ENCODE data around the gene RAB2B. TPM values are rescaled to one million over a fixed set of nuclear protein-coding genes. Genes with fewer than 3 reads are reported as not detected.

Gene RAB2B
- 38.5 and 54.2 TPM in 2 replicates for total RNA-seq (ENCODE audit: low replicate concordance)

DNA sequence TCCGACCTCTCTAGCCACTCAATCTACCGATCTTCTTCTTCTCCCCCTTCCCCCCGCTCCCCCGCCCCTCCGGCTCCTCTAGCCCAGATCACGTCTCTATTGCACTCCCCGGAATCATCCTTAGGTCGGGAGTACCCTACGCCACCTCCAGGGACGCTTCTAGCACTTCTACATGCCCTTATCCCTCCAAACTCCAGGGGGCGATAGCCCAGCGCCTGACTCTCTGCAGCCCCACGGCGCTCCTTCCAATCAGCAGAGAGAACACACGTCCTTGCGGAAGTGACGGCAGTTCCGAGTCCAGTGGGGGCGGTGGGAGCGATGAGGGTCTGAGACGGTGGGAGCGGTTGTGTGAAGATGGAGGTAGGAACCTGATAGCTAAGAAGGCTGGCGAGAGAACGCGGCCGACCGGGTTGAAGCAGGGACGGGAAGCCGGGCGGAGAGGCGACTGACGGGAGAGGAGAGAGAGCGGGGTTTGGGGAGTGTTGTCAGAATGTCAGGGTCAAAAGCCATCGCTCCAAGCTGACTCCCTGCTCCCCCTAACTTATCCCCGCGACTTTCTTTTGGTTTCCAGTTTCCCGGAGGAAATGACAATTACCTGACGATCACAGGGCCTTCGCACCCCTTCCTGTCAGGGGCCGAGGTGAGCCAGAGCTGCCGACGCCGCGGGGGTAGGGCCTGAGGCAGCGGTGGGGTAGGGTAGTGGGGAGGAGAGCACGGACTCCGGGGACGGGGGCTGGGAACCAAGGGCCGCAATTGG lies at the start of gene RAB2B, which contains the start of gene TOX4:
RAB2B (minus strand) TSS at position 35 of the 757 bp plus-strand sequence. CDS start 87 bp downstream, outside the sequence.
TOX4 (plus strand) TSS at position 271 of the 757 bp plus-strand sequence; CDS start at position 355, 84 bp downstream.
- TF ChIP-seq EZH2 (IDR thresholded peaks at IDR 0.05) (no peak), EZH2phosphoT487 (IDR thresholded peaks at IDR 0.05) (no peak)
- TF ChIP-seq, protein P1, sequence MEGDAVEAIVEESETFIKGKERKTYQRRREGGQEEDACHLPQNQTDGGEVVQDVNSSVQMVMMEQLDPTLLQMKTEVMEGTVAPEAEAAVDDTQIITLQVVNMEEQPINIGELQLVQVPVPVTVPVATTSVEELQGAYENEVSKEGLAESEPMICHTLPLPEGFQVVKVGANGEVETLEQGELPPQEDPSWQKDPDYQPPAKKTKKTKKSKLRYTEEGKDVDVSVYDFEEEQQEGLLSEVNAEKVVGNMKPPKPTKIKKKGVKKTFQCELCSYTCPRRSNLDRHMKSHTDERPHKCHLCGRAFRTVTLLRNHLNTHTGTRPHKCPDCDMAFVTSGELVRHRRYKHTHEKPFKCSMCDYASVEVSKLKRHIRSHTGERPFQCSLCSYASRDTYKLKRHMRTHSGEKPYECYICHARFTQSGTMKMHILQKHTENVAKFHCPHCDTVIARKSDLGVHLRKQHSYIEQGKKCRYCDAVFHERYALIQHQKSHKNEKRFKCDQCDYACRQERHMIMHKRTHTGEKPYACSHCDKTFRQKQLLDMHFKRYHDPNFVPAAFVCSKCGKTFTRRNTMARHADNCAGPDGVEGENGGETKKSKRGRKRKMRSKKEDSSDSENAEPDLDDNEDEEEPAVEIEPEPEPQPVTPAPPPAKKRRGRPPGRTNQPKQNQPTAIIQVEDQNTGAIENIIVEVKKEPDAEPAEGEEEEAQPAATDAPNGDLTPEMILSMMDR (IDR thresholded peaks at IDR 0.05): peak; percentile 98
- Histone ChIP-seq H3K79me2 (ENCODE audit: low read depth) (peaks cover 65% of the 10 kb centered on the region), H3K4me1 (peaks cover 4% of the 10 kb centered on the region), H3F3A (ENCODE audit: low read depth) (peaks cover 15% of the 10 kb centered on the region), H2AFZ (replicated peaks) (peak within 1 kb of the TSS; percentile 85), H3K36me3 (peaks cover 6% of the 10 kb centered on the region), H3K4me3 (peak within 1 kb of the TSS; percentile 93), H3K9me3 (ENCODE audit: low read depth) (no peaks in the 10 kb centered on the region), H4K20me1 (ENCODE audit: low read depth) (no peaks in the 10 kb centered on the region), H3K27me3 (no peaks in the 10 kb centered on the region), H3K4me2 (peak within 1 kb of the TSS; percentile 97), H3K27ac (peak within 1 kb of the TSS; percentile 48), H3K9ac (peak within 1 kb of the TSS; percentile 87)
- H3K27me3 Mint-ChIP-seq (ENCODE audit: insufficient read depth, low read depth): no peaks in the 10 kb centered on the region
- peak; percentile 98 for DNase-seq (ENCODE audit: low spot score)
- peaks cover 11% of the 10 kb centered on the region for H3K36me3 Mint-ChIP-seq
- no peaks in the 10 kb centered on the region for H3K9me3 Mint-ChIP-seq
- H3K4me1 Mint-ChIP-seq: peaks cover 22% of the 10 kb centered on the region
- peak within 1 kb of the TSS; percentile 99 for H3K4me3 Mint-ChIP-seq
- H3K27ac Mint-ChIP-seq: peak within 1 kb of the TSS; percentile 95

DNA sequence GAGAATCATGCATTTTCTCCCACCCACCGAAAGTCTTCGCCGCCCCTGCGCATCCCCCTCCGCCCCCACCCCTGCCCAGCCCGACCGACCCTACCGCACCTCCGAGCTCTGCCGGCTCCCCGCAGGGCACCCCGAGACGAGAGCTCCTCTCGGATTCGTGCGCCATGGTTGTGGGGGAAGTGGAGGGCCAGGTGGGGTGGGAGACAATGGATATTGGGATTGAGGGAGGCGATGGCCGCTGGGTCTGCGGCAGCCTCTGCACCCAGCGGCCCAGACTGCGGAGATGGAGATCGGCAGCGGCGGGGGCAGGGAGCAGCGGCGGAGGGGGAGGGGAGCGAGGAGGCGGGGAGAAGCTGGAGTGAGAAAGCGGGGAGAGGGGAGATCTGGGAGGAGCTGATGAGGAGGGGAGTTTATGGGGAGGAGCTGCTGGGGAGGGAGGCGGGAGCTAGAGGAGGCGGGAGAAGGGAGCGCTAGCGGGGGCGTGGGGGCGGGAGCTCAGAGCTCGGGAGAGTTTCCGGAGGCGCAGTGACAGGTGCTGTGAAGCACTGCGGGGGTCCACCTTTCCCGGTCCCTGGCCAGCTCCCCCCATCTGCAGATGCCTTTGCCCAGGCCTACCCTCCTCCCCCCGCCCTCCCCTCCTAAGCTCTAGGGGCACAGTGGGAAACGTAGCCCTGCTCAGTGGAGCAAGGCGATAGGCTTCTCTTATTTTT lies 49.4 kb upstream of the RAB2B start, which contains the start of gene SALL2:
SALL2 (minus strand) TSS at position 385 of the 710 bp plus-strand sequence; CDS start at position 166, 219 bp downstream.
- DNase-seq (ENCODE audit: low spot score): peak; percentile 98
- H3F3A ChIP-seq (ENCODE audit: low read depth): peaks cover 85% of the 10 kb centered on the region
- peak within 1 kb of the TSS; percentile 100 for H3K27ac Mint-ChIP-seq
- peaks cover 43% of the 10 kb centered on the region for H3K36me3 Mint-ChIP-seq
- H3K4me1 Mint-ChIP-seq: peaks cover 78% of the 10 kb centered on the region
- peak within 1 kb of the TSS; percentile 92 for H3K4me2 ChIP-seq
- H3K36me3 ChIP-seq: peaks cover 25% of the 10 kb centered on the region
- no peaks in the 10 kb centered on the region for H3K27me3 ChIP-seq
- H3K79me2 ChIP-seq (ENCODE audit: low read depth): peaks cover 90% of the 10 kb centered on the region
- peaks cover 17% of the 10 kb centered on the region for H3K27me3 Mint-ChIP-seq (ENCODE audit: insufficient read depth, low read depth)
- peaks cover 77% of the 10 kb centered on the region for H3K4me1 ChIP-seq
- no peaks in the 10 kb centered on the region for H3K9me3 ChIP-seq (ENCODE audit: low read depth)
- peaks cover 92% of the 10 kb centered on the region for H4K20me1 ChIP-seq (ENCODE audit: low read depth)
- H3K4me3 Mint-ChIP-seq: peak within 1 kb of the TSS; percentile 96
- peak within 1 kb of the TSS; percentile 51 for H3K9ac ChIP-seq
- H3K4me3 ChIP-seq: peak within 1 kb of the TSS; percentile 74
- peaks cover 3% of the 10 kb centered on the region for H3K9me3 Mint-ChIP-seq
- H2AFZ ChIP-seq (replicated peaks): no peak within 1 kb of the TSS
- TF ChIP-seq EZH2phosphoT487 (IDR thresholded peaks at IDR 0.05) (no peak), EZH2 (IDR thresholded peaks at IDR 0.05) (no peak)
- TF ChIP-seq, protein P1 (IDR thresholded peaks at IDR 0.05): no peak
- peak within 1 kb of the TSS; percentile 100 for H3K27ac ChIP-seq

DNA sequence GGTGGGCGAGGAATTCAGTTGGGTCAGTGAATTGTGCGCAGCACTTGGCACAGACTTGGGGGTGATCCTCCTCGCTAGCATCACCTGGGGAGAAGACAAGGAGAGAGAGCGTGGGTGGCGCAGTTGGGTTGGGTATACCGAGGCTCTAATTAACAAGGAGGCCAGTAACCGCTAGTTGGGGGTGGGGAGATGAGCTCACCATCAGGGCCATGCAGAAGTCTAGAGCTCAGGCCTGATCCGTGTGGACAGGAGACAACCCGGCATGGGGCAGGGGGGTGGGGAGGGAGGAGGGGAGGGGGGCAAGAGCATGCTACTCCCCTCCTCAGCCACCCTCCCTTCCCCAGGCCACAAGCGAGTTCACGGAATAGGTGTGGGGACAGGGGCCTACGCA lies 48.8 kb upstream of the RAB2B start:
- Mint-ChIP-seq H3K9me3 (peaks cover 3% of the 10 kb centered on the region), H3K4me1 (peaks cover 78% of the 10 kb centered on the region), H3K36me3 (peaks cover 45% of the 10 kb centered on the region), H3K27me3 (ENCODE audit: insufficient read depth, low read depth) (peaks cover 17% of the 10 kb centered on the region), H3K4me3 (peak overlapping the region; percentile 96), H3K27ac (peak overlapping the region; percentile 99)
- Histone ChIP-seq H3K27ac (peak overlapping the region; percentile 100), H3K4me3 (peak overlapping the region; percentile 74), H3K4me1 (peaks cover 75% of the 10 kb centered on the region), H3K36me3 (peaks cover 26% of the 10 kb centered on the region), H2AFZ (replicated peaks) (no peak overlapping the region), H4K20me1 (ENCODE audit: low read depth) (peaks cover 92% of the 10 kb centered on the region), H3K27me3 (no peaks in the 10 kb centered on the region), H3K79me2 (ENCODE audit: low read depth) (peaks cover 90% of the 10 kb centered on the region), H3K4me2 (peak overlapping the region; percentile 92), H3K9me3 (ENCODE audit: low read depth) (no peaks in the 10 kb centered on the region), H3K9ac (peak overlapping the region; percentile 51), H3F3A (ENCODE audit: low read depth) (peaks cover 85% of the 10 kb centered on the region)
- DNase-seq (ENCODE audit: low spot score): peak; percentile 59
- TF ChIP-seq EZH2 (IDR thresholded peaks at IDR 0.05): no peak
- TF ChIP-seq EZH2phosphoT487 (IDR thresholded peaks at IDR 0.05): no peak
- TF ChIP-seq, protein P1 (IDR thresholded peaks at IDR 0.05): no peak

All from neural progenitor cell (in vitro differentiated cells).